Glutamatergic neuron (in vitro differentiated cells): Measurements from ENCODE around the gene MSH2. TPM values are rescaled to one million over a fixed set of nuclear protein-coding genes. Genes with fewer than 3 reads are reported as not detected.
"Not testable (repeated sequence)": the region's sequence is repeated elsewhere in the genome, so short reads cannot be mapped to it uniquely, and the experiment has no call there.

ENCODE experiments used
- DNase-seq: peaks from one replicate; pipeline ENCODE4 v3.0.0; 2022
- H3K27ac Mint-ChIP-seq: one replicate; pipeline ENCODE4 v1.8.0; 2020; ENCODE audit warnings: mild to moderate bottlenecking, mixed read lengths, inconsistent platforms; ENCODE audit not compliant: unreplicated experiment
- H3K27me3 Mint-ChIP-seq: one replicate; pipeline ENCODE4 v1.8.0; 2020; ENCODE audit warnings: mild to moderate bottlenecking, moderate library complexity, mixed read lengths, inconsistent platforms; ENCODE audit not compliant: unreplicated experiment
- H3K36me3 Mint-ChIP-seq: one replicate; pipeline ENCODE4 v1.8.0; 2020; ENCODE audit warnings: mild to moderate bottlenecking, mixed read lengths, inconsistent platforms; ENCODE audit not compliant: unreplicated experiment
- H3K4me1 Mint-ChIP-seq: one replicate; pipeline ENCODE4 v1.8.0; 2020; ENCODE audit warnings: mild to moderate bottlenecking, low read depth, mixed read lengths, inconsistent platforms; ENCODE audit not compliant: unreplicated experiment
- H3K4me3 Mint-ChIP-seq: one replicate; pipeline ENCODE4 v1.8.0; 2020; ENCODE audit warnings: mild to moderate bottlenecking, mixed read lengths, inconsistent platforms; ENCODE audit not compliant: unreplicated experiment
- H3K9me3 Mint-ChIP-seq: one replicate; pipeline ENCODE4 v1.8.0; 2020; ENCODE audit warnings: mild to moderate bottlenecking, moderate library complexity, mixed read lengths, inconsistent platforms; ENCODE audit not compliant: unreplicated experiment
- total RNA-seq: library from RNA; stranded (reverse); fragmentation: NEBNext Ultra II Directional; extraction: Animal tissue kit (Norgen Biotek cat#: 25700); gene quantifications from one replicate; pipeline ENCODE4 v1.2.1, GENCODE V29; 2021; ENCODE audit not compliant: unreplicated experiment
- TF ChIP-seq, protein P1 (sequence below): fragments of 200-600 bp; sonication (generic); IDR thresholded peaks from one replicate; pipeline ENCODE4 v1.5.0; 2021; ENCODE audit not compliant: partially characterized antibody, unreplicated experiment

MSH2 gene
- total RNA-seq, 1 donor from 2014 or later = 27.9 TPM

DNA sequence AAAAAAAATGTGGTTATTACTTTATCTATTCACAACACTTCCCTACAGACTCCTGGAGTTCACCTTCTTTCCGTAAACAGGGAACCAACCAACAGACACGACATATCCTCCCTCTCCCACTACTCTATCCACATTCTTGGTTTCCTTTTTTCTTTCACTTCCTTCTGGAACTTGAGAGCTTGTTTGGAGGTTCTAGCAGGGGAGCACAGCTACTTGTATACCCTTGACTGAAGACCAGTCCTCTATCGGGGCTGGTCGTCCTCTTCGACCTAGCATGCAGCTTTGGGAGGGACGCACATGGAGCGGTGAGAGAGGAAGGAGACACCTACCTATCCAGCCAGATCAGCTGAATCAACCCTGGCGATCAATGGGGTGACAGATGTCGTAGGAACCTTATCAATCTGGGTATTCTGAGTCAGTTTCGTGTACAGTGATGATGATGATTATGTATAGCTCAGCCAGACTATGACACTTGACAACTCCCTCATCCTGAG is 43.5 kb upstream of the MSH2 start:
- no peak overlapping the region for H3K27ac Mint-ChIP-seq
- DNase-seq = no peak
- no peaks in the 10 kb centered on the region for H3K4me1 Mint-ChIP-seq
- no peak overlapping the region for H3K4me3 Mint-ChIP-seq
- TF ChIP-seq, protein P1, sequence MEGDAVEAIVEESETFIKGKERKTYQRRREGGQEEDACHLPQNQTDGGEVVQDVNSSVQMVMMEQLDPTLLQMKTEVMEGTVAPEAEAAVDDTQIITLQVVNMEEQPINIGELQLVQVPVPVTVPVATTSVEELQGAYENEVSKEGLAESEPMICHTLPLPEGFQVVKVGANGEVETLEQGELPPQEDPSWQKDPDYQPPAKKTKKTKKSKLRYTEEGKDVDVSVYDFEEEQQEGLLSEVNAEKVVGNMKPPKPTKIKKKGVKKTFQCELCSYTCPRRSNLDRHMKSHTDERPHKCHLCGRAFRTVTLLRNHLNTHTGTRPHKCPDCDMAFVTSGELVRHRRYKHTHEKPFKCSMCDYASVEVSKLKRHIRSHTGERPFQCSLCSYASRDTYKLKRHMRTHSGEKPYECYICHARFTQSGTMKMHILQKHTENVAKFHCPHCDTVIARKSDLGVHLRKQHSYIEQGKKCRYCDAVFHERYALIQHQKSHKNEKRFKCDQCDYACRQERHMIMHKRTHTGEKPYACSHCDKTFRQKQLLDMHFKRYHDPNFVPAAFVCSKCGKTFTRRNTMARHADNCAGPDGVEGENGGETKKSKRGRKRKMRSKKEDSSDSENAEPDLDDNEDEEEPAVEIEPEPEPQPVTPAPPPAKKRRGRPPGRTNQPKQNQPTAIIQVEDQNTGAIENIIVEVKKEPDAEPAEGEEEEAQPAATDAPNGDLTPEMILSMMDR = no peak
- no peaks in the 10 kb centered on the region for H3K9me3 Mint-ChIP-seq
- H3K36me3 Mint-ChIP-seq = no peaks in the 10 kb centered on the region
- peaks cover 2% of the 10 kb centered on the region for H3K27me3 Mint-ChIP-seq

DNA sequence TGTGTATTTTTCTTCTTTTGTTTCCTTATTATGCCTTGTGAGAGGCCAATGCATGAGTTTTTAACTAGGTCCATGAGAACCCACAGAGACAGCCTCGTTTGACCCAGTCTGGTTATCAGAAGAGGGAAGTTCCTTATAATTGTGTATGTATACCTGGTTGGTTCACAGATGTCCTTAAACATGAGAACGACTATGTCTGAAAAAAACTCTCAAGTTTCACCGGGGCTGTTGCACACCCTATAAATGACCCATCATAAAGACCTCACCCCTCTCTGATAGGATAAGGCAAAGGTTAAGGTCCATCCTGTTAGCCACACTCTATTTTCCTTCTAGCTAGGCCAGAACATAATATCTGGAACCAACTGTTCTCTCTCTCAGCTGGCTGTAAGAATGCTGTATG is 42.7 kb upstream of the MSH2 start:
- Mint-ChIP-seq H3K4me1 (no peaks in the 10 kb centered on the region), H3K27me3 (peaks cover 2% of the 10 kb centered on the region), H3K4me3 (no peak overlapping the region), H3K27ac (no peak overlapping the region), H3K36me3 (no peaks in the 10 kb centered on the region), H3K9me3 (no peaks in the 10 kb centered on the region)
- TF ChIP-seq, protein P1 = no peak
- DNase-seq = no peak

DNA sequence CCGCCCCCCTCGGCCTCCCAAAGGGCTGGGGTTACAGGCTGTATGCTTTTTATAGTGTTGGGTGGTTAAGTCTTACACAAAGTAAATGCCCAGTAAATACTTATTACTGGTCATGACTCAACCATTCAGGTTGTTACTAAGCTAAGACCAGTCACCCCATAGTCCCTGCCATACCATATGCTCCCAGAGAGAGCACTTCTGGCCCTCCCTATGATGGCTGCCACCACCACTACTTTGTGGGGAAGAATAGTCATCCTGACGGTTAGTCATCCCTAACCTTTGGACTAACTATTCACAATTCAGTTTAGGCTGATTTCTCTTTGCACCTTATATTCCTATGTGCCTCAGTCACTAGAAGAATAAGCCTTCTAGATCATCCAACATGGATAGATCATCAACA is 42.0 kb upstream of the MSH2 start:
- Mint-ChIP-seq H3K9me3 (no peaks in the 10 kb centered on the region), H3K4me3 (no peak overlapping the region), H3K36me3 (no peaks in the 10 kb centered on the region), H3K27ac (no peak overlapping the region), H3K27me3 (peaks cover 2% of the 10 kb centered on the region), H3K4me1 (no peaks in the 10 kb centered on the region)
- TF ChIP-seq, protein P1 = no peak
- DNase-seq = no peak

DNA sequence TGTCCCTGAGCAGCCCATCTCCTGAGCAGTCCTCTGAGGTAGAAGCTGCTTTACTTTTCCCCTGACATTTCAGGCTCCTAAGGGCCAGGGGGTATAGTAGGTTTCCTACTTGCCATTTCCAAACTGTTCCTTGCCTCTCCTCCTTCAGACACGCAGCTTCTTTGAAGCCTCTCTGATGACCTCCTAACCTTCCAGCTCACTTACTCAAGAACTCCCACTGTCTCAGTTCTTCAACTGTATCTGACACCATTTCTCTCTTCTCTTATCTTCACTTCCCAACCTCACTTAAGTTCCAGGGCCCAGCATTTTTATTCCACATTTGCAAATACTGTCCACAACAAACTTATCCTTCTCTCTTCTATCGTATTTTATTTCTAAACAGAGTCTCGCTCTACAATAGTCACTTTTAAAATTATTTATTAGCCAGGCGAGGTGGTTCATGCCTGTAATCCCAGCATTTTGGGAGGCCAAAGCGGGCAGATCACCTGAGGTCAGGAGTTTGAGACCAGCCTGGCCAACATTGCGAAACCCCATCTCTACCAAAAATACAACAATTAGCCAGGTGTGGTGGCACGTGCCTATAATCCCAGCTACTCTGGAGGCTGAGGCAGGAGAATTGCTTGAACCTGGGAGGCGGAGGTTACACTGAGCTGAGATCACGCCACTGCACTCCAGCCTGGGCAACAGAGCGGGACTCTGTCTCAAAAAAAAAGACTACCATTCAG is 41.3 kb upstream of the MSH2 start:
- H3K27me3 Mint-ChIP-seq, H3K4me3 Mint-ChIP-seq, H3K36me3 Mint-ChIP-seq, H3K27ac Mint-ChIP-seq, H3K4me1 Mint-ChIP-seq, H3K9me3 Mint-ChIP-seq, DNase-seq: not testable (repeated sequence)

DNA sequence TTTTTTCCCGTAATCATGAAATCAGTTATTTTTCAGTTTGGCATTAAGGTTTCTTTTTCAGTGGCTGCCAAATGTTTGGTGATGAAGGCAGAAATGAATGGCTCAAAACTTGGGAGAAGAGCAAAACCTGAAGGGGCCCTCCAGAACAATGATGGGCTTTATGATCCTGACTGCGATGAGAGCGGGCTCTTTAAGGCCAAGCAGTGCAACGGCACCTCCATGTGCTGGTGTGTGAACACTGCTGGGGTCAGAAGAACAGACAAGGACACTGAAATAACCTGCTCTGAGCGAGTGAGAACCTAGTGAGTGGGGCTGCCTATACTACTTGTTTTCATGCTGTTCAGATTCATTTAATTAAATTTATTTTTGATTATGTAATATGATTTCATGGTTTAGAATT is 29.2 kb upstream of the MSH2 start:
- Mint-ChIP-seq H3K4me3 (no peak overlapping the region), H3K9me3 (peaks cover under 1% of the 10 kb centered on the region), H3K36me3 (no peaks in the 10 kb centered on the region), H3K27me3 (peaks cover 1% of the 10 kb centered on the region), H3K27ac (no peak overlapping the region), H3K4me1 (no peaks in the 10 kb centered on the region)
- no peak for DNase-seq
- TF ChIP-seq, protein P1 = no peak
